Aorta (tissue), 4 donors: ENCODE measurements around the gene GTF2IRD2. TPM values are rescaled to one million over a fixed set of nuclear protein-coding genes. Genes with fewer than 3 reads are reported as not detected.

Experiments used
- polyA plus RNA-seq, 2 donors: library from polyadenylated mRNA; stranded (reverse); fragments of 200-250 nt; gene quantifications; one replicate each; pipeline ENCODE4 v1.2.3, GENCODE V29; 2013
- total RNA-seq, 2 donors: library from RNA; stranded (reverse); fragmentation: NEBNext Ultra II Directional; extraction: Animal tissue kit (Norgen Biotek cat#: 25700); gene quantifications; one replicate each; pipeline ENCODE4 v1.2.1, GENCODE V29; 2021
- donor health status: healthy with polysubstance abuse.
- donor health status: Bipolar disorder and iron deficiency.
- donor health status: DM: no; HTN: no; CAD: no.
- donor health status: DM: yes; HTN: yes; CAD: no.

Gene GTF2IRD2
- total and polyA plus RNA-seq, 4 donors = 1.8 to 40.6 (median 25.5) TPM

Other genes with a start within 250 kb of the GTF2IRD2 start
- gene GTF2I, start 193.9 kb downstream of the GTF2IRD2 start, total RNA-seq = 100 to 1,000 TPM; 132 to 198 TPM
- 10 to 100 TPM; 22.7 to 46.3 TPM for gene GTF2I, start 193.9 kb downstream of the GTF2IRD2 start, polyA plus RNA-seq
- gene NCF1, start 77.6 kb downstream of the GTF2IRD2 start, total RNA-seq = 10 to 100 TPM in 1 of 2 donors, 1 to 10 TPM in 1; 7.0 to 16.4 TPM
- 1 to 10 TPM in 1 of 2 donors, under 1 TPM in 1; 0.87 to 4.4 TPM for gene NCF1, start 77.6 kb downstream of the GTF2IRD2 start, polyA plus RNA-seq
- gene CASTOR2, start 113.1 kb upstream of the GTF2IRD2 start, total RNA-seq = 10 to 100 TPM; 18.7 to 27.1 TPM
- 1 to 10 TPM; 1.2 to 6.0 TPM for gene CASTOR2, start 113.1 kb upstream of the GTF2IRD2 start, polyA plus RNA-seq
- 10 to 100 TPM; 25.6 to 31.8 TPM for gene RCC1L, start 222.2 kb upstream of the GTF2IRD2 start, total RNA-seq
- 10 to 100 TPM; 22.5 to 26.8 TPM for gene RCC1L, start 222.2 kb upstream of the GTF2IRD2 start, polyA plus RNA-seq
- gene GTF2IRD2B, start 241.0 kb upstream of the GTF2IRD2 start, total RNA-seq = 10 to 100 TPM; 37.9 to 45.9 TPM
- gene GTF2IRD2B, start 241.0 kb upstream of the GTF2IRD2 start, polyA plus RNA-seq = 10 to 100 TPM in 1 of 2 donors, 1 to 10 TPM in 1; 3.3 to 32.7 TPM